Measurements from ENCODE around the gene KLK13.

- TF ChIP-seq, protein P1, sequence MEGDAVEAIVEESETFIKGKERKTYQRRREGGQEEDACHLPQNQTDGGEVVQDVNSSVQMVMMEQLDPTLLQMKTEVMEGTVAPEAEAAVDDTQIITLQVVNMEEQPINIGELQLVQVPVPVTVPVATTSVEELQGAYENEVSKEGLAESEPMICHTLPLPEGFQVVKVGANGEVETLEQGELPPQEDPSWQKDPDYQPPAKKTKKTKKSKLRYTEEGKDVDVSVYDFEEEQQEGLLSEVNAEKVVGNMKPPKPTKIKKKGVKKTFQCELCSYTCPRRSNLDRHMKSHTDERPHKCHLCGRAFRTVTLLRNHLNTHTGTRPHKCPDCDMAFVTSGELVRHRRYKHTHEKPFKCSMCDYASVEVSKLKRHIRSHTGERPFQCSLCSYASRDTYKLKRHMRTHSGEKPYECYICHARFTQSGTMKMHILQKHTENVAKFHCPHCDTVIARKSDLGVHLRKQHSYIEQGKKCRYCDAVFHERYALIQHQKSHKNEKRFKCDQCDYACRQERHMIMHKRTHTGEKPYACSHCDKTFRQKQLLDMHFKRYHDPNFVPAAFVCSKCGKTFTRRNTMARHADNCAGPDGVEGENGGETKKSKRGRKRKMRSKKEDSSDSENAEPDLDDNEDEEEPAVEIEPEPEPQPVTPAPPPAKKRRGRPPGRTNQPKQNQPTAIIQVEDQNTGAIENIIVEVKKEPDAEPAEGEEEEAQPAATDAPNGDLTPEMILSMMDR (IDR thresholded peaks at IDR 0.05): no peak
- peak; percentile 39 for TF ChIP-seq POLR2A (IDR thresholded peaks at IDR 0.05)
- peak; percentile 46 for TF ChIP-seq POLR2AphosphoS5 (IDR thresholded peaks at IDR 0.05)
Measured at GRCh38 chr19:51025809-51026553, 38.9 kb downstream of the KLK13 start.
